ENCODE measurements around the gene LBH.

The LBH gene

GRCh38 chr2:30264274-30264673 lies 32.9 kb downstream of the LBH start:
- no peak for TF ChIP-seq GATA2 (IDR thresholded peaks at IDR 0.05; ENCODE audit: low read depth, low read length)
- TF ChIP-seq GATA3 (IDR thresholded peaks at IDR 0.05; ENCODE audit: low read depth, low read length) = no peak

- TF ChIP-seq GATA3 (IDR thresholded peaks at IDR 0.05; ENCODE audit: low read depth, low read length) (no peak), GATA2 (IDR thresholded peaks at IDR 0.05; ENCODE audit: low read depth, low read length) (no peak)
Measured at GRCh38 chr2:30265052-30266015, 34.0 kb downstream of the LBH start.

GRCh38 chr2:30266051-30266621 lies 34.8 kb downstream of the LBH start:
- no peak for TF ChIP-seq GATA3 (IDR thresholded peaks at IDR 0.05; ENCODE audit: low read depth, low read length)
- TF ChIP-seq GATA2 (IDR thresholded peaks at IDR 0.05; ENCODE audit: low read depth, low read length) = no peak

- TF ChIP-seq GATA3 (IDR thresholded peaks at IDR 0.05; ENCODE audit: low read depth, low read length) (no peak), GATA2 (IDR thresholded peaks at IDR 0.05; ENCODE audit: low read depth, low read length) (no peak)
Measured at GRCh38 chr2:30266705-30267104, 35.4 kb downstream of the LBH start.

- no peak for TF ChIP-seq GATA2 (IDR thresholded peaks at IDR 0.05; ENCODE audit: low read depth, low read length)
- TF ChIP-seq GATA3 (IDR thresholded peaks at IDR 0.05; ENCODE audit: low read depth, low read length) = no peak
Measured at GRCh38 chr2:30267161-30267975, 36.0 kb downstream of the LBH start.

GRCh38 chr2:30268296-30268871 lies 37.0 kb downstream of the LBH start:
- no peak for TF ChIP-seq GATA3 (IDR thresholded peaks at IDR 0.05; ENCODE audit: low read depth, low read length)
- TF ChIP-seq GATA2 (IDR thresholded peaks at IDR 0.05; ENCODE audit: low read depth, low read length) = no peak

GRCh38 chr2:30269771-30270145 lies 38.4 kb downstream of the LBH start:
- TF ChIP-seq GATA2 (IDR thresholded peaks at IDR 0.05; ENCODE audit: low read depth, low read length) (no peak), GATA3 (IDR thresholded peaks at IDR 0.05; ENCODE audit: low read depth, low read length) (no peak)

- TF ChIP-seq GATA3 (IDR thresholded peaks at IDR 0.05; ENCODE audit: low read depth, low read length) = no peak
- no peak for TF ChIP-seq GATA2 (IDR thresholded peaks at IDR 0.05; ENCODE audit: low read depth, low read length)
Measured at GRCh38 chr2:30270166-30270565, 38.8 kb downstream of the LBH start.

GRCh38 chr2:30271301-30271700 lies 40.0 kb downstream of the LBH start:
- TF ChIP-seq GATA3 (IDR thresholded peaks at IDR 0.05; ENCODE audit: low read depth, low read length) (no peak), GATA2 (IDR thresholded peaks at IDR 0.05; ENCODE audit: low read depth, low read length) (no peak)

- TF ChIP-seq GATA2 (IDR thresholded peaks at IDR 0.05; ENCODE audit: low read depth, low read length) = no peak
- no peak for TF ChIP-seq GATA3 (IDR thresholded peaks at IDR 0.05; ENCODE audit: low read depth, low read length)
Measured at GRCh38 chr2:30272286-30272685, 41.0 kb downstream of the LBH start.

- no peak for TF ChIP-seq GATA3 (IDR thresholded peaks at IDR 0.05; ENCODE audit: low read depth, low read length)
- TF ChIP-seq GATA2 (IDR thresholded peaks at IDR 0.05; ENCODE audit: low read depth, low read length) = no peak
Measured at GRCh38 chr2:30272761-30273573, 41.6 kb downstream of the LBH start.

- TF ChIP-seq GATA2 (IDR thresholded peaks at IDR 0.05; ENCODE audit: low read depth, low read length) (no peak), GATA3 (IDR thresholded peaks at IDR 0.05; ENCODE audit: low read depth, low read length) (no peak)
Measured at GRCh38 chr2:30273574-30273929, 42.2 kb downstream of the LBH start.

GRCh38 chr2:30275256-30275655 lies 43.9 kb downstream of the LBH start:
- TF ChIP-seq GATA3 (IDR thresholded peaks at IDR 0.05; ENCODE audit: low read depth, low read length) (no peak), GATA2 (IDR thresholded peaks at IDR 0.05; ENCODE audit: low read depth, low read length) (no peak)
